Activated CD8-positive, alpha-beta memory T cell treated with anti-CD3 and anti-CD28 coated beads, Interleukin-2, amount 50 U/mL, for 1 hour (primary cell): ENCODE measurements around the gene PLBD1.

Source experiments
- DNase-seq: peaks from one replicate; pipeline ENCODE4 v3.0.0-alpha.2; 2020; ENCODE audit errors: extremely low read depth

Gene PLBD1

GRCh38 chr12:14570231-14570630 lies 2.5 kb upstream of the PLBD1 start:
- DNase-seq, result no peak

GRCh38 chr12:14564336-14564959 lies 3.2 kb downstream of the PLBD1 start:
- no peak for DNase-seq

GRCh38 chr12:14563046-14563445 lies 4.6 kb downstream of the PLBD1 start:
- no peak for DNase-seq

- no peak for DNase-seq
These were observed 5.4 kb downstream of the PLBD1 start for GRCh38 chr12:14562279-14562678.

- no peak for DNase-seq
These were observed 5.9 kb downstream of the PLBD1 start for GRCh38 chr12:14561677-14562238.

GRCh38 chr12:14560904-14561574 lies 6.6 kb downstream of the PLBD1 start:
- no peak for DNase-seq

- DNase-seq, result no peak
These were observed 9.2 kb downstream of the PLBD1 start for GRCh38 chr12:14558473-14558959.

- DNase-seq, result no peak
These were observed 9.7 kb downstream of the PLBD1 start for GRCh38 chr12:14557966-14558365.

- no peak for DNase-seq
These were observed 13.2 kb downstream of the PLBD1 start for GRCh38 chr12:14554281-14555007.

GRCh38 chr12:14548609-14549008 lies 19.1 kb downstream of the PLBD1 start:
- no peak for DNase-seq

GRCh38 chr12:14547571-14547970 lies 20.1 kb downstream of the PLBD1 start:
- no peak for DNase-seq

- no peak for DNase-seq
These were observed 22.2 kb downstream of the PLBD1 start for GRCh38 chr12:14545144-14546124.

- DNase-seq, result no peak
These were observed 26.8 kb downstream of the PLBD1 start for GRCh38 chr12:14540801-14541462.

GRCh38 chr12:14537088-14537487 lies 30.6 kb downstream of the PLBD1 start:
- DNase-seq, result no peak

GRCh38 chr12:14532152-14532551 lies 35.5 kb downstream of the PLBD1 start:
- no peak for DNase-seq

GRCh38 chr12:14525964-14526363 lies 41.7 kb downstream of the PLBD1 start:
- DNase-seq, result no peak

GRCh38 chr12:14521822-14522221 lies 45.9 kb downstream of the PLBD1 start:
- no peak for DNase-seq

GRCh38 chr12:14514946-14515345 lies 52.7 kb downstream of the PLBD1 start:
- DNase-seq, result no peak

GRCh38 chr12:14514154-14514842 lies 53.4 kb downstream of the PLBD1 start:
- no peak for DNase-seq

- DNase-seq, result no peak
These were observed 57.1 kb downstream of the PLBD1 start for GRCh38 chr12:14510574-14510973.
